Urinary bladder (tissue), 4 donors: Measurements from ENCODE around the gene GABRB3. TPM values are rescaled to one million over a fixed set of nuclear protein-coding genes. Genes with fewer than 3 reads are reported as not detected.

Experiments used
- DNase-seq: peaks from one replicate; pipeline ENCODE4 v3.0.0-alpha.2; 2015; ENCODE audit errors: extremely low spot score
- H3K27ac ChIP-seq: one replicate; pipeline ENCODE4 v1.5.1; 2013; ENCODE audit warnings: low read depth, mild to moderate bottlenecking, moderate library complexity
- H3K36me3 ChIP-seq: one replicate; pipeline ENCODE4 v1.6.1; 2013; ENCODE audit warnings: mild to moderate bottlenecking, moderate library complexity; ENCODE audit not compliant: insufficient read depth
- H3K4me1 ChIP-seq: one replicate; pipeline ENCODE4 v1.6.1; 2013; ENCODE audit warnings: mild to moderate bottlenecking, moderate library complexity; ENCODE audit not compliant: insufficient read depth
- H3K4me3 ChIP-seq: one replicate; pipeline ENCODE4 v1.5.1; 2013; ENCODE audit warnings: low read depth, low read length
- WGBS: extraction: QIAGEN DNeasy Blood & Tissue Kit; methylation state at CpG from one replicate; pipeline ENCODE4 v1.1.7; 2013; 5-methylcytosine and 5-hydroxymethylcytosine counted together
- polyA plus RNA-seq: library from polyadenylated mRNA; stranded (reverse); fragments of 200-250 nt; gene quantifications from one replicate; pipeline ENCODE4 v1.2.3, GENCODE V29; 2013
- total RNA-seq: library from RNA; depleted of rRNA; stranded (reverse); fragments of >200 nt; gene quantifications from one replicate; pipeline ENCODE4 v1.2.3, GENCODE V29; 2014
- donor health status: healthy with polysubstance abuse.
- donor health status: healthy.

GABRB3 gene
- total and polyA plus RNA-seq, 2 donors, result 2.3 to 2.5 TPM

GRCh38 chr15:26516102-26516980, 256.5 kb downstream of the GABRB3 start:
- Histone ChIP-seq H3K4me3 (no peak overlapping the region), H3K4me1 (no peaks in the 10 kb centered on the region), H3K27ac (no peak overlapping the region), H3K36me3 (no peaks in the 10 kb centered on the region)
- WGBS, result 79% methylated on average over 16 of the region's 16 CpGs
- DNase-seq, result no peak

- DNase-seq, result no peak
- no peak overlapping the region for H3K27ac ChIP-seq
- no peaks in the 10 kb centered on the region for H3K36me3 ChIP-seq
- no peak overlapping the region for H3K4me3 ChIP-seq
- H3K4me1 ChIP-seq, result no peaks in the 10 kb centered on the region
Observed at GRCh38 chr15:26504009-26504408, 268.9 kb downstream of the GABRB3 start.

Other genes starting within 250 kb of the GABRB3 start
- gene GABRA5, start 94.0 kb upstream of the GABRB3 start, total RNA-seq, result 0.85 TPM
- gene GABRA5, start 94.0 kb upstream of the GABRB3 start, polyA plus RNA-seq, result 0.35 TPM
- gene GABRG3, start 198.1 kb upstream of the GABRB3 start, total RNA-seq, result 1.5 TPM
- not detected for gene GABRG3, start 198.1 kb upstream of the GABRB3 start, polyA plus RNA-seq